ENCODE results near the gene GALNT2. TPM values are rescaled to one million over a fixed set of nuclear protein-coding genes. Genes with fewer than 3 reads are reported as not detected.

GALNT2 gene
- polyA plus RNA-seq, 2 of the 4 experiments (the other 2 are of a cell fraction): 66.9 to 114 TPM

DNA sequence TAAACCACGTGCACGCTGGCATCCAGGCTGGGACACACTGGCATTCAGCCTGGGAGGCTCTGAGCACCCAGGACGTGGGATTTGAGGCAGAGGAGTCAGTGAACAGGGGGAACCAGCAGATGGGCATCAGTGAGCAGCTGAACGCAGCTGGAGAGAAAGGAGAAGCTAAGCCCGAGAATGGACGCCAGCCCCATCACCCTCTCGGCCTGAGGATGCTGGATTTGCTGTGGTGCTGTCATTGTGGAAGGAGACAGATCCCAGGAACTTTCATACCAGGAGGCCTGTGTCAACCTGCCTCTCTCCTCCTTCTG, 226.3 kb downstream of the GALNT2 start:
- FAIRE-seq (no peak), ATAC-seq (no peak)

DNA sequence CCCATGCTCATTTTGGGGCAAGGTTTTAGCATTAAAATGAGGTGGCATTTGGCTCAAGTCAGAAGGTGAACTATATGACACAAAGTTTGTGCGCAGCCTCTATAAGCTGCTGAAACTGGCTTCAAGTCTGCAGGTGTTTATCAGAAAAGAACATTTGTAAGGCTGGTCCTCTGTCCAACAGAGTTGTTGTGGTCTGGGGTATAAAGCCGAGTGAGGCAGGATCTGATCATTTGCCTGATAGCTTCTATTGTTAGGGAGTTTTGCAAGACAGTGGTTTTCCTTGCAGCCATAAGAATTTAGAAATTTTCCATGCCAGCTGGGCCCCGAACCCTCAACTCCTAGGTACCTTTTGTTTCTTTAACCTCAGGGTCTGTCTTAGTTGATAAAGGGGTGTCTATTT, 228.3 kb downstream of the GALNT2 start:
- POLR2A ChIA-PET: no interaction called here
- no peak for ATAC-seq
- 26% methylated on average over 3 of the region's 3 CpGs for WGBS (ENCODE audit: missing lambda C conversion rate)
- CTCF ChIA-PET: interaction anchor here (0.8 kb wide), 1 partner anchor 9 kb away, joined by 3 read pairs; no protein-coding TSS in a partner anchor
- Histone ChIP-seq H3K9me3 (no peaks in the 10 kb centered on the region), H3K4me1 (no peaks in the 10 kb centered on the region), H3K4me2 (no peak overlapping the region), H3K27ac (no peak overlapping the region), H3K4me3 (no peak overlapping the region)
- TF ChIP-seq HOXA7 (CRISPR knock-in tag; IDR thresholded peaks at IDR 0.05) (no peak), ESRRA (IDR thresholded peaks at IDR 0.05; ENCODE audit: borderline replicate concordance, low read length) (no peak), MAZ (IDR thresholded peaks at IDR 0.05; ENCODE audit: borderline replicate concordance, low read depth, low read length) (no peak)
- no peak for FAIRE-seq
- no peak for DNase-seq (ENCODE audit: low read depth in 1 of 2, low spot score in 1 of 2)

More for the DNA sequence above, 226.3 kb downstream of the GALNT2 start:
- DNase-seq (ENCODE audit: low read depth in 1 of 2, low spot score in 1 of 2): no peak
- no peak overlapping the region for H3K4me2 ChIP-seq
- CTCF ChIA-PET: interaction anchor here (1.7 to 1.8 kb wide), 2 partner anchors 16 to 25 kb away, joined by 4 to 9 read pairs; no protein-coding TSS in a partner anchor
- POLR2A ChIA-PET: no interaction called here
- H3K9me3 ChIP-seq: no peaks in the 10 kb centered on the region
- no peak overlapping the region for H3K4me3 ChIP-seq
- no peak overlapping the region for H3K27ac ChIP-seq
- WGBS (ENCODE audit: missing lambda C conversion rate): 43% methylated on average over 7 of the region's 7 CpGs
- no peaks in the 10 kb centered on the region for H3K4me1 ChIP-seq
- TF ChIP-seq JUN (IDR thresholded peaks at IDR 0.05) (no peak), CBX8 (IDR thresholded peaks at IDR 0.05) (no peak), MYC (IDR thresholded peaks at IDR 0.05; ENCODE audit: borderline replicate concordance, low read length) (no peak), ZC3H11A (IDR thresholded peaks at IDR 0.05) (no peak), MAZ (IDR thresholded peaks at IDR 0.05; ENCODE audit: borderline replicate concordance, low read depth, low read length) (no peak), ZFP36 (IDR thresholded peaks at IDR 0.05; ENCODE audit: borderline replicate concordance, partially characterized antibody) (no peak), RFX5 (IDR thresholded peaks at IDR 0.05) (no peak), ESRRA (IDR thresholded peaks at IDR 0.05; ENCODE audit: borderline replicate concordance, low read length) (no peak), HOXA7 (CRISPR knock-in tag; IDR thresholded peaks at IDR 0.05) (no peak), FOSL2 (IDR thresholded peaks at IDR 0.05) (no peak), FOSL2 (CRISPR knock-in tag; IDR thresholded peaks at IDR 0.05) (no peak), RAD21 (conservative IDR thresholded peaks at IDR 0.05 in 1 of 2, IDR thresholded peaks at IDR 0.05 in 1 of 2) (no peak), EHMT2 (IDR thresholded peaks at IDR 0.05; ENCODE audit: low read depth) (no peak), RARB (CRISPR knock-in tag; IDR thresholded peaks at IDR 0.05) (no peak), HOXB5 (CRISPR knock-in tag; IDR thresholded peaks at IDR 0.05) (no peak), HMGXB4 (CRISPR knock-in tag; IDR thresholded peaks at IDR 0.05; ENCODE audit: borderline replicate concordance) (no peak), EHF (CRISPR knock-in tag; IDR thresholded peaks at IDR 0.05) (no peak), MAFK (IDR thresholded peaks at IDR 0.05; ENCODE audit: partially characterized antibody) (no peak)
- TF ChIP-seq, protein P1, sequence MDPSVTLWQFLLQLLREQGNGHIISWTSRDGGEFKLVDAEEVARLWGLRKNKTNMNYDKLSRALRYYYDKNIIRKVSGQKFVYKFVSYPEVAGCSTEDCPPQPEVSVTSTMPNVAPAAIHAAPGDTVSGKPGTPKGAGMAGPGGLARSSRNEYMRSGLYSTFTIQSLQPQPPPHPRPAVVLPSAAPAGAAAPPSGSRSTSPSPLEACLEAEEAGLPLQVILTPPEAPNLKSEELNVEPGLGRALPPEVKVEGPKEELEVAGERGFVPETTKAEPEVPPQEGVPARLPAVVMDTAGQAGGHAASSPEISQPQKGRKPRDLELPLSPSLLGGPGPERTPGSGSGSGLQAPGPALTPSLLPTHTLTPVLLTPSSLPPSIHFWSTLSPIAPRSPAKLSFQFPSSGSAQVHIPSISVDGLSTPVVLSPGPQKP (IDR thresholded peaks at IDR 0.05; ENCODE audit: low read depth, low read length): no peak
- TF ChIP-seq, protein P2, sequence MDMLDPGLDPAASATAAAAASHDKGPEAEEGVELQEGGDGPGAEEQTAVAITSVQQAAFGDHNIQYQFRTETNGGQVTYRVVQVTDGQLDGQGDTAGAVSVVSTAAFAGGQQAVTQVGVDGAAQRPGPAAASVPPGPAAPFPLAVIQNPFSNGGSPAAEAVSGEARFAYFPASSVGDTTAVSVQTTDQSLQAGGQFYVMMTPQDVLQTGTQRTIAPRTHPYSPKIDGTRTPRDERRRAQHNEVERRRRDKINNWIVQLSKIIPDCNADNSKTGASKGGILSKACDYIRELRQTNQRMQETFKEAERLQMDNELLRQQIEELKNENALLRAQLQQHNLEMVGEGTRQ (IDR thresholded peaks at IDR 0.05): no peak
- TF ChIP-seq, protein P3, sequence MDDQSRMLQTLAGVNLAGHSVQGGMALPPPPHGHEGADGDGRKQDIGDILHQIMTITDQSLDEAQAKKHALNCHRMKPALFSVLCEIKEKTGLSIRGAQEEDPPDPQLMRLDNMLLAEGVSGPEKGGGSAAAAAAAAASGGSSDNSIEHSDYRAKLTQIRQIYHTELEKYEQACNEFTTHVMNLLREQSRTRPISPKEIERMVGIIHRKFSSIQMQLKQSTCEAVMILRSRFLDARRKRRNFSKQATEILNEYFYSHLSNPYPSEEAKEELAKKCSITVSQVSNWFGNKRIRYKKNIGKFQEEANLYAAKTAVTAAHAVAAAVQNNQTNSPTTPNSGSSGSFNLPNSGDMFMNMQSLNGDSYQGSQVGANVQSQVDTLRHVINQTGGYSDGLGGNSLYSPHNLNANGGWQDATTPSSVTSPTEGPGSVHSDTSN (IDR thresholded peaks at IDR 0.05): no peak

All from A549 (cell line).